OCI-LY7 (cell line): ENCODE measurements around the gene FGF2. TPM values are rescaled to one million over a fixed set of nuclear protein-coding genes. Genes with fewer than 3 reads are reported as not detected.

Source experiments
- BruUV-seq: library from RNA; stranded (reverse); fragments of 400-500 nt; replicated peaks from 2 replicates; lab custom pipeline; 2021; lab: Mats Ljungman, UMichigan
- CTCF ChIA-PET: fragments of 300-600 bp; sonication (Branson Sonifier 250); formaldehyde crosslinking; loops from one replicate; lab custom pipeline; 2022; ENCODE audit warnings: antibody characterized with exemption; ENCODE audit not compliant: unreplicated experiment; lab: Charles Lee
- POLR2A ChIA-PET: fragments of 300-600 bp; sonication (Branson Sonifier 250); formaldehyde crosslinking; loops from one replicate; lab custom pipeline; 2022; ENCODE audit warnings: antibody characterized with exemption; lab: Charles Lee
- DNase-seq: peaks from one replicate; pipeline ENCODE4 v3.0.0-alpha.2; 2015; ENCODE audit warnings: low spot score
- H2AFZ ChIP-seq: fragments of 200-600 bp; sonication (generic), shearing (Covaris generic); 2 replicates; pipeline ENCODE4 v1.6.1; 2014; ENCODE audit warnings: mild to moderate bottlenecking, antibody characterized with exemption, low read length, moderate library complexity
- H3K27ac ChIP-seq: fragments of 200-600 bp; sonication (generic); 2 replicates; pipeline ENCODE4 v1.5.1; 2014; ENCODE audit warnings: mixed run types, low read depth, mild to moderate bottlenecking, moderate library complexity, low read length, inconsistent platforms; ENCODE audit not compliant: poor library complexity, severe bottlenecking
- H3K36me3 ChIP-seq: fragments of 200-600 bp; sonication (generic); 2 replicates; pipeline ENCODE4 v1.6.1; 2014; ENCODE audit warnings: mild to moderate bottlenecking, antibody characterized with exemption, low read length, moderate library complexity, mixed read lengths; ENCODE audit not compliant: insufficient read depth
- H3K4me1 ChIP-seq: fragments of 200-600 bp; sonication (generic); 2 replicates; pipeline ENCODE4 v1.5.1; 2014; ENCODE audit warnings: mild to moderate bottlenecking, low read length; ENCODE audit not compliant: insufficient read depth, poor library complexity, severe bottlenecking
- H3K4me2 ChIP-seq: fragments of 200-600 bp; sonication (generic); 2 replicates; pipeline ENCODE4 v1.6.1; 2014; ENCODE audit warnings: mild to moderate bottlenecking, low read length
- H3K4me3 ChIP-seq: fragments of 200-600 bp; sonication (generic); 2 replicates; pipeline ENCODE4 v1.5.1; 2014; ENCODE audit warnings: mild to moderate bottlenecking, low read depth, low read length; ENCODE audit not compliant: poor library complexity, severe bottlenecking
- H3K79me2 ChIP-seq: fragments of 200-600 bp; sonication (generic); 2 replicates; pipeline ENCODE4 v1.6.1; 2016; ENCODE audit warnings: low read depth, mild to moderate bottlenecking, low read length, moderate library complexity, mixed read lengths; ENCODE audit not compliant: insufficient read depth
- H3K9me2 ChIP-seq: fragments of 200-600 bp; sonication (generic); 2 replicates; pipeline ENCODE4 v1.6.1; 2016; ENCODE audit warnings: mild to moderate bottlenecking, low read length, mixed read lengths; ENCODE audit not compliant: insufficient read depth
- H3K9me3 ChIP-seq: fragments of 200-600 bp; sonication (generic); 2 replicates; pipeline ENCODE4 v1.6.1; 2014; ENCODE audit warnings: mild to moderate bottlenecking, mixed run types, low read length, mixed read lengths
- H4K20me1 ChIP-seq: fragments of 200-600 bp; sonication (generic); 2 replicates; pipeline ENCODE4 v1.6.1; 2014; ENCODE audit warnings: mild to moderate bottlenecking, antibody characterized with exemption, low read length, moderate library complexity, mixed read lengths; ENCODE audit not compliant: insufficient read depth
- EZH2phosphoT487 ChIP-seq: fragments of 200-600 bp; sonication (generic); IDR thresholded peaks from 2 replicates; pipeline ENCODE4 v1.6.1; 2018; ENCODE audit warnings: low read depth, borderline replicate concordance, mild to moderate bottlenecking, mixed run types, antibody characterized with exemption, low read length, moderate library complexity, mixed read lengths
- intact Hi-C: fragments of 100-400 bp; cut with micrococcal nuclease; formaldehyde crosslinking; loops from one replicate; pipeline ENCODE4 v1.10.0; 2022; ENCODE audit not compliant: unreplicated experiment
- total RNA-seq, 2 experiments: library from RNA; depleted of rRNA in 1 of 2; stranded (reverse); fragments of >200 nt in 1 of 2; shearing (Covaris generic) in 1 of 2; gene quantifications; 2 replicates each; pipeline ENCODE4 v1.2.3, GENCODE V29; 2014 to 2022
- TF ChIP-seq, protein P1 (sequence below): fragments of 200-600 bp; sonication (generic); conservative IDR thresholded peaks from 2 replicates; pipeline ENCODE4 v1.5.1; 2014; ENCODE audit warnings: mild to moderate bottlenecking, antibody characterized with exemption, low read length, moderate library complexity, mixed read lengths

FGF2 gene
- total RNA-seq, 2 experiments from 2014 or later = 0.53 TPM; not detected in 1

- CTCF ChIA-PET = no interaction called here
- H3K9me3 ChIP-seq = no peaks in the 10 kb centered on the region
Measured at GRCh38 chr4:122894827-122895226, 68.2 kb downstream of the FGF2 start.

GRCh38 chr4:122895336-122895995 lies 68.8 kb downstream of the FGF2 start:
- no peaks in the 10 kb centered on the region for H3K4me1 ChIP-seq
- H3K4me3 ChIP-seq = no peak overlapping the region
- no peak for DNase-seq
- ChIA-PET POLR2A (interaction anchor here (0.7 to 0.9 kb wide), 5 partner anchors 10 to 448 kb away, joined by 3 to 4 read pairs (median 3); no protein-coding TSS in a partner anchor), CTCF (no interaction called here)
- no peaks in the 10 kb centered on the region for H3K9me3 ChIP-seq
- no peak overlapping the region for H3K27ac ChIP-seq
- H3K4me2 ChIP-seq = no peak overlapping the region
- BruUV-seq = no TSS peak
- no peaks in the 10 kb centered on the region for H4K20me1 ChIP-seq
- H3K9me2 ChIP-seq = no peaks in the 10 kb centered on the region
- intact Hi-C loops = no loop called here
- no peak overlapping the region for H2AFZ ChIP-seq
- H3K79me2 ChIP-seq = no peaks in the 10 kb centered on the region
- H3K36me3 ChIP-seq = peaks cover 3% of the 10 kb centered on the region; the same call in 1 of the 2 replicates
- TF ChIP-seq, protein P1, sequence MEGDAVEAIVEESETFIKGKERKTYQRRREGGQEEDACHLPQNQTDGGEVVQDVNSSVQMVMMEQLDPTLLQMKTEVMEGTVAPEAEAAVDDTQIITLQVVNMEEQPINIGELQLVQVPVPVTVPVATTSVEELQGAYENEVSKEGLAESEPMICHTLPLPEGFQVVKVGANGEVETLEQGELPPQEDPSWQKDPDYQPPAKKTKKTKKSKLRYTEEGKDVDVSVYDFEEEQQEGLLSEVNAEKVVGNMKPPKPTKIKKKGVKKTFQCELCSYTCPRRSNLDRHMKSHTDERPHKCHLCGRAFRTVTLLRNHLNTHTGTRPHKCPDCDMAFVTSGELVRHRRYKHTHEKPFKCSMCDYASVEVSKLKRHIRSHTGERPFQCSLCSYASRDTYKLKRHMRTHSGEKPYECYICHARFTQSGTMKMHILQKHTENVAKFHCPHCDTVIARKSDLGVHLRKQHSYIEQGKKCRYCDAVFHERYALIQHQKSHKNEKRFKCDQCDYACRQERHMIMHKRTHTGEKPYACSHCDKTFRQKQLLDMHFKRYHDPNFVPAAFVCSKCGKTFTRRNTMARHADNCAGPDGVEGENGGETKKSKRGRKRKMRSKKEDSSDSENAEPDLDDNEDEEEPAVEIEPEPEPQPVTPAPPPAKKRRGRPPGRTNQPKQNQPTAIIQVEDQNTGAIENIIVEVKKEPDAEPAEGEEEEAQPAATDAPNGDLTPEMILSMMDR = no peak

More at GRCh38 chr4:122894827-122895226, 68.2 kb downstream of the FGF2 start:
- H3K36me3 ChIP-seq = peaks cover 3% of the 10 kb centered on the region; the same call in 1 of the 2 replicates
- intact Hi-C loops = no loop called here
- H3K4me1 ChIP-seq = no peaks in the 10 kb centered on the region
- no peak for DNase-seq
- H3K79me2 ChIP-seq = no peaks in the 10 kb centered on the region
- no peak overlapping the region for H3K4me3 ChIP-seq
- POLR2A ChIA-PET = no interaction called here
- no peak overlapping the region for H3K27ac ChIP-seq
- H3K9me2 ChIP-seq = no peaks in the 10 kb centered on the region
- H3K4me2 ChIP-seq = no peak overlapping the region
- BruUV-seq = no TSS peak
- H2AFZ ChIP-seq = no peak overlapping the region
- H4K20me1 ChIP-seq = no peaks in the 10 kb centered on the region
- TF ChIP-seq, protein P1 = no peak
- TF ChIP-seq EZH2phosphoT487 = no peak

DNA sequence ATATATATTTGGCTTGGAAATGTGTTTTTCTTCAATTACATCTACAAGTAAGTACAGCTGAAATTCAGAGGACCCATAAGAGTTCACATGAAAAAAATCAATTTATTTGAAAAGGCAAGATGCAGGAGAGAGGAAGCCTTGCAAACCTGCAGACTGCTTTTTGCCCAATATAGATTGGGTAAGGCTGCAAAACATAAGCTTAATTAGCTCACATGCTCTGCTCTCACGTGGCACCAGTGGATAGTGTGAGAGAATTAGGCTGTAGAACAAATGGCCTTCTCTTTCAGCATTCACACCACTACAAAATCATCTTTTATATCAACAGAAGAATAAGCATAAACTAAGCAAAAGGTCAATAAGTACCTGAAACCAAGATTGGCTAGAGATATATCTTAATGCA lies 69.6 kb downstream of the FGF2 start:
- H3K9me2 ChIP-seq = no peaks in the 10 kb centered on the region
- CTCF ChIA-PET = no interaction called here
- TF ChIP-seq EZH2phosphoT487 = no peak
- TF ChIP-seq, protein P1 = no peak
- DNase-seq = no peak
- H3K4me1 ChIP-seq = no peaks in the 10 kb centered on the region
- no TSS peak for BruUV-seq
- H3K4me3 ChIP-seq = no peak overlapping the region
- no peaks in the 10 kb centered on the region for H3K9me3 ChIP-seq
- peaks cover 3% of the 10 kb centered on the region; the same call in 1 of the 2 replicates for H3K36me3 ChIP-seq
- no peaks in the 10 kb centered on the region for H4K20me1 ChIP-seq
- H3K4me2 ChIP-seq = no peak overlapping the region
- H3K27ac ChIP-seq = no peak overlapping the region
- intact Hi-C loops = no loop called here
- no peak overlapping the region for H2AFZ ChIP-seq
- POLR2A ChIA-PET = interaction anchor here (0.7 to 1.2 kb wide), 7 partner anchors 9 to 449 kb away, joined by 3 to 4 read pairs (median 3); no protein-coding TSS in a partner anchor
- no peaks in the 10 kb centered on the region for H3K79me2 ChIP-seq
